Medulla oblongata (tissue), 1 donor: ENCODE measurements around the gene LONP2.
"Not testable (repeated sequence)": the region's sequence is repeated elsewhere in the genome, so short reads cannot be mapped to it uniquely, and the experiment has no call there.

Source experiments
- DNase-seq: peaks from one replicate; pipeline ENCODE4 v3.0.0-alpha.2; 2015; ENCODE audit errors: extremely low spot score

The LONP2 gene

GRCh38 chr16:48236286-48236685 lies 7.8 kb upstream of the LONP2 start:
- no peak for DNase-seq

GRCh38 chr16:48240147-48240546 lies 4.0 kb upstream of the LONP2 start:
- DNase-seq, result not testable (repeated sequence)

- no peak for DNase-seq
These were observed 729 bp downstream of the LONP2 start for GRCh38 chr16:48244863-48245195.

GRCh38 chr16:48246066-48246465 lies 2.0 kb downstream of the LONP2 start:
- DNase-seq, result no peak

GRCh38 chr16:48247311-48247710 lies 3.2 kb downstream of the LONP2 start, which contains the start of gene ABCC11:
ABCC11 (minus strand) TSS chr16:48247539; CDS start chr16:48231921, 15,618 bp downstream.
- DNase-seq, result no peak

- DNase-seq, result no peak
These were observed 6.6 kb downstream of the LONP2 start for GRCh38 chr16:48250520-48251278.

- DNase-seq, result no peak
These were observed 7.9 kb downstream of the LONP2 start for GRCh38 chr16:48252013-48252412.

GRCh38 chr16:48256579-48257177 lies 12.6 kb downstream of the LONP2 start:
- no peak for DNase-seq

- no peak for DNase-seq
These were observed 17.5 kb downstream of the LONP2 start for GRCh38 chr16:48261569-48261968.

- no peak for DNase-seq
These were observed 18.5 kb downstream of the LONP2 start for GRCh38 chr16:48262631-48263030.

GRCh38 chr16:48269011-48269410 lies 24.9 kb downstream of the LONP2 start:
- DNase-seq, result no peak

- DNase-seq, result peak; percentile 41
These were observed 27.6 kb downstream of the LONP2 start for GRCh38 chr16:48271728-48272127.

- peak; percentile 94 for DNase-seq
These were observed 28.8 kb downstream of the LONP2 start for GRCh38 chr16:48272837-48273421.

GRCh38 chr16:48274476-48274875 lies 30.4 kb downstream of the LONP2 start:
- no peak for DNase-seq

- DNase-seq, result peak; percentile 91
These were observed 32.0 kb downstream of the LONP2 start for GRCh38 chr16:48276102-48276501.

GRCh38 chr16:48277158-48277557 lies 33.1 kb downstream of the LONP2 start:
- no peak for DNase-seq

- DNase-seq, result peak; percentile 50
These were observed 35.1 kb downstream of the LONP2 start for GRCh38 chr16:48279199-48279598.

GRCh38 chr16:48280546-48280945 lies 36.4 kb downstream of the LONP2 start:
- DNase-seq, result no peak

GRCh38 chr16:48282636-48283263 lies 38.6 kb downstream of the LONP2 start:
- DNase-seq, result peak; percentile 49

- no peak for DNase-seq
These were observed 40.8 kb downstream of the LONP2 start for GRCh38 chr16:48284772-48285409.

GRCh38 chr16:48287239-48287638 lies 43.1 kb downstream of the LONP2 start:
- DNase-seq, result no peak

GRCh38 chr16:48291303-48291702 lies 47.2 kb downstream of the LONP2 start:
- DNase-seq, result no peak
